Upper lobe of left lung (tissue), 4 donors: Measurements from ENCODE around the gene LTBP2.

Experiments
- CTCF ChIP-seq, 6 experiments: fragments of 450-650 bp in 4 of 6; fragments of 200-600 bp in 2 of 6; sonication (generic) in 2 of 6; IDR thresholded peaks; one replicate each; pipeline ENCODE4 v1.5.1; 2016 to 2019; ENCODE audit warnings: antibody characterized with exemption in 6 of 6
- EP300 ChIP-seq, 4 donors: sonication (generic); formaldehyde crosslinking; IDR thresholded peaks; one replicate each; pipeline ENCODE4 v1.5.1; 2017; ENCODE audit warnings: antibody characterized with exemption in 4 of 4, control low read depth in 2 of 4
- POLR2A ChIP-seq, 4 donors: fragments of 450-650 bp; IDR thresholded peaks; one replicate each; pipeline ENCODE4 v1.5.1; 2016 to 2017; ENCODE audit warnings: antibody characterized with exemption in 4 of 4, mild to moderate bottlenecking in 2 of 4
- POLR2AphosphoS5 ChIP-seq, 2 donors: sonication (generic); formaldehyde crosslinking; IDR thresholded peaks; one replicate each; pipeline ENCODE4 v1.5.1; 2017; ENCODE audit warnings: antibody characterized with exemption in 2 of 2

GRCh38 chr14:74528886-74529285, 83.2 kb downstream of the LTBP2 start:
- TF ChIP-seq POLR2AphosphoS5 (IDR thresholded peaks at IDR 0.05) (no peak), CTCF (IDR thresholded peaks at IDR 0.05) (no peak), POLR2A (IDR thresholded peaks at IDR 0.05) (no peak), EP300 (IDR thresholded peaks at IDR 0.05) (no peak)
